ENCODE data around the gene CROCC2.
"Not testable (repeated sequence)": the region's sequence is repeated elsewhere in the genome, so short reads cannot be mapped to it uniquely, and the experiment has no call there.

The CROCC2 gene

DNA sequence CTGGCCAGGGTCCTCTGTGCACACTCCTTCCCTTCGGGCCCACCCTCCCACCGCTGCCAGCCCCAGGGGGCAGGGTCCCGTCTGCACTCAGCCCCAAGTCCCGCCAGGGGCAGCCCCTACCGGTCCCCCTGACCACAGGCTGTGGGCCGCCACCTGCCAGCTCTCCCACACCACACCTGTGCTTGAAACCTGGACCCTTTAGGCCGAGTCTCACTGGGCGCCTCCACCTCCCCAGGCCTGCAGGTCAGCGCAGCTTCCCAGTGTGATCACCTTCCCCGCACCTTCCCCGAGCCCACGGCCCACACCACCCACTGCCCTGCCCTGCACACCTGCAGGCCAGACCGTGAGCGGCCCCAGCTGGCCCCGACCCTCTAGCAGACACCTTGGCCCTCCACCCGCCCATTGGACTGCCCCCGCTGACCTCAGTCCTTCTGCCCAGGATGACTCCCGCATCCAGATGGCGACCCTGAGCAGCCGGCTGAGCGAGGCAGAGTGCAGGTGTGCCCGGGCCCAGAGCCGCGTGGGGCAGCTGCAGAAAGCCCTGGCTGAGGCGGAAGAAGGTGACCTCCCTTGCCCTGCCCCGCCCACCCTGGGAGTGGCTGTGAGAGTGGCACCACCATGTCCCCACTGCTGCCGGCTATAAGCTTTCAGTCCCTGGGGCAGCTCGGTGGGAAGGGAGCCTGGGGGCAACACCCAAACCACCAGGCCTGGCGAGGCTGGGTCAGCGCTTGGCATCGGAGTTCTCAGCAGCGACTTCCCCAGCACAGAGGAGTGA lies 61.0 kb downstream of the CROCC2 start:
- DNase-seq (ENCODE audit: low read depth in 2 of 2) = no peak

DNA sequence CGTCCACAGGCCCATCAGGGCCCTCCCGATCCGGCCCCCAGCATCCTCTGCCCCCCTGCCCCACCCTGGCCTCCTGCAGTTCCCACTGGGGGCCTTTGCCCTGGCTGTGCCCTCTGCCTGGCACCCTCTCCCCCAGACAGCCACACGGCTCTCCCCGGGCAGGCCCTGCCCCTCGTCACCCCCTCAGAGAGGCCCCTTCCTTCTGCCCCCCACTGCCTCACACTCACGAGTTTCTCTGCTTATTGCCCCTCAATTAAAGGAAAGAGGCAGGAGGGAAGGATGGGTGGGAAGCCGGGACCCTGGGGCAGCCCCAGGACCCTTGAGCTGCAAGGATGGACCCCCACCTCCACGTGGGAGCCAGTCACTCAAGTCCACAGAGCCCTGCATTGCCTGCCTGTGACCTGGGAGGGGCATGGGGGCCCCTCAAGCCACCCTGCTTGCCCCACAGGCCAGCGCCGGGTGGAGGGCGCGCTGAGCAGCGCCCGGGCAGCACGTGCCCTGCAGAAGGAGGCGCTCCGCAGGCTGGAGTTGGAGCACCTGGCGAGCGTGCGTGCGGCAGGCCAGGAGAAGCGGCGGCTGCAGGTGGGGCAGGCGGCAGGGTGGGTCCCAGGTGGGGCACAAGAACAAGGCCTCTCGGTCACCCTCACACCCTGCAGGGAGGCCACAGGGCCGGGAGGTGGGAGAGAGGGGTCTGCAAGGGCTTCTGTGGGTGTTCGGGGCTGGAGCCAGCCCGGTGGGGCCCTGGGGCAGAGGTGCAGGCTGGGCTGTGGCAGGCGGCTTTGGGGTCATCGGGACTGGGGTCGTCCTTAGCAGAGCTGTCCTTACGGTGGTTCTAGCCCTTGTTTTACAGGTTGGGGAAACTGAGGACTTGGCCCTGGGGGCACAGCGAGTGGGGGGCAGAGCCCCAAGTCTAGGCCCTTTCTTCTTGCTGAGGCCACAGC lies 61.8 kb downstream of the CROCC2 start:
- no peak for DNase-seq (ENCODE audit: low read depth in 2 of 2)

DNA sequence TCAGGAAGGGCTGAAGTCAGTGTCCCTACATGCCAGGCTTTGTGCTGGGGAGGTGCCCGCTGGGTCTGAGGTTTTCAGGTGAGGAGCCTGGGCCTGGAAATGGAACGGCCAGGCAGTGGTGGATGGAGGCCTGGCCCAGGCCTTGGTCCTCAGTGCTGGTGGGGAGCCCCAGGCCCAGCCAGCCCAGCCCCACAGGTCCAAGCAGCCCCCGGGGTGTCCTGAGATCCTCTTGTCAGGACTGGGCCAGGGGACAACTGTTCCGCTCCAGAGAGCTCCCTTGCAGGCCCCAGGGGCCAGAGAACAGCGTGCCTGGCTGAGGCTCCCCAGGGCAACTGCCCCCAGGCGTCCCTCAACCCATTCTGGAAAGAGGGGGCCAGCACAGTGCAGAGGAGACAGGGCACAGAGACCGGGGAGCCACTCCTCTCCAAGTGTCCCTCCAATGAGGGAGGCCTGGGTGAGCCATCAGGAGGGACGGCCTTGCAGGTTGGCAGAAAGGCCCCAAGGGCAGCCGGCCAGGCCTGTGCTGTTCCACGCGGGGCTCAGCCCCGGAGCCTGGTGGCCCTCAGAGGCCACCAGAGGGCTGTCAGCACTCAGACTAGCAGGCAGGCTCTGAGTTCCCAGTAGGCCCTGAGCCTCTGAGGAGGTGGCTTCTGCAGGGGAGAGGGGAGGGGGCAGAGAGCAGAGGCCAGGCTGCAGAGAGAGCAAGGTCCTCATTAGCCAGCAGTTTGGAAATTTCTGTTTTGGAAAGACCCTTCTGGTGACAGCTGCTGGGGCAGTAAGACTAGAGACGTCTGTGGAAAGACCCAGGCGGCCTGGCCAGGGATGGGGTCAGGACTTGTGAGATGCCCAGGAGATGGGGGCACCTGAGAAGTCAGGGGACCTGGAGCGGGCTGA lies 62.8 kb downstream of the CROCC2 start:
- no peak for DNase-seq (ENCODE audit: low read depth in 2 of 2)

- DNase-seq (ENCODE audit: low read depth in 2 of 2) = no peak
These were observed 64.0 kb downstream of the CROCC2 start for GRCh38 chr2:240970104-240970503.

DNA sequence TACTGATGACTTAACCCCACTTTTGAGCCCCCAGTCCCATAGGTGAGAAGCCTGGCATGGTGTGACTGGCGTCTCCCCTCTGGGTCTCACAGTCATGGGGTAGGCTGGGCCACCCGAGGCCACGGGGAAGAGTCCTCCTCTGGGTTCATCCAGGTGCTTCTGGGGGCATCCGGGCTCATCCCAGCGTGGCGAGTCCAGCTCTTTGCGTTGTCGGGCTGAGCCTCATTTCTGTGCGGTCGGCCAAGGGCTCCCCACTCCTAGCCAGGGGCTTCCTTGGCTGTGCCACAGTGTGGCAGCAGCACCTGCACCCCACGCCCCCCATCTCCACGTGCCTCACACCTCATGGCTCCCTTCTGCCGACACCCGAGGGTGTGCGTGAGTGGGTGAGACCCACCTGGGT lies 64.7 kb downstream of the CROCC2 start:
- DNase-seq (ENCODE audit: low read depth in 2 of 2) = no peak

DNA sequence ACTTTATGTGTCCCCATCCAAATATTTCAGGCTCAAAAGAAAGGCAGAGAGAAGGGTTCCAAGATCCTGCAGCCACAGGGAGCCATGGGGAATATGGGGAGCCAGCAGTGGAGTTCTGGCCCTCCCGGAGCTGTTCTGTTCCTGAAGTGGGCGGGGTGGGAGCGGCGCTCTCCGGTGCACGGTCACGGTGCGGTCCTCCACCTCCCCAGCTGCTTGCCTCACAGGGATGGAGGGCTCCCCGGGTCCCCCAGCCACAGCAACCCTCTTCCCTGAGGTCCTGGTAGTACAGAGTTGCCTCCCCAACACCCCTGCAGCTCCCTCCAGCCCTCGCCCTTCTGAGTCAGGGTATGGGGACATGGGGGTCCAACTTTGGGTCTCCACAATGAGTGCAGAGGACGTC lies 66.1 kb downstream of the CROCC2 start:
- no peak for DNase-seq (ENCODE audit: low read depth in 2 of 2)

DNA sequence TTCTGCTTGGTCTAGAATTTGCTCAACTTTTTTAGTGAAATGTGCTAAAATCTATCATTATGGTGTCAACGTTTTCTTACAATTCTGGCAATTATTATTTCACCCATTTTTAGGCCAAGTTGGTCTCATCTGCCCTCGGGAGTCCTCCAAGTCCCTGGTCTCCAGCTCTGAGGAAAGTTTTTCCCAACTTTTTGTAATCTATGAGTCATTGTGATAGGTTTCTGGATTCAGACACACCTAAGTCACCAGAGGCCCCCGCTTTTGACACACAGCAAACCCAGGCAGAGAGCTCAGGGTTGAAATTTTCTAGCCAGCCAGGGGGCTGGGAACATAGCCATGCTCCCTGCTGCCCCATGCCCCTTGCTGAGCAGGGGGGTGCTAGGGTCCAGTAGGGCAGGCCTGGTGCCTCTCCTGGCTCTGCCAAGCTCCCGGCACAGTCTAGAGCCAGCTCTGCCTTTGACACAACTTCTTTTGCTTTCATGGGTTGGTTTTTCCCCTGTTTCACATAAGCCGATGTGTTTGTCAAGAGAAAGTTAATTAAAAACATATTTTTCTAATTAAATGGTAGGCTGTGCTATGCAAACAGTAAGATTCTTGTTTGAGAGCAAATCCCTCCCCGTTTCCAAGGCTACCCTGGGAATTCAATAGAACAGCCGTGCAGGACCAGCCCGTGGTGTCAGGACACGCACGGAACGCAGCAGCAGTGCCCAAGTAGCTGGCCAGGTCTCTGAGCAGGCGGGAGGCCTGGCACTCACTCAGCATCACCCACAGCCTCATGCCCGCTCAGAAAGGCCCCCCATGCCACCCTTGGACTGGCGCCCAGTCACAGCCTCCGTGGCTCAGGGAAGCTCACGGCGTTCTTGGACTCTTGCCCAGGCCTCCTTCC lies 66.7 kb downstream of the CROCC2 start:
- DNase-seq (ENCODE audit: low read depth in 2 of 2) = no peak

DNA sequence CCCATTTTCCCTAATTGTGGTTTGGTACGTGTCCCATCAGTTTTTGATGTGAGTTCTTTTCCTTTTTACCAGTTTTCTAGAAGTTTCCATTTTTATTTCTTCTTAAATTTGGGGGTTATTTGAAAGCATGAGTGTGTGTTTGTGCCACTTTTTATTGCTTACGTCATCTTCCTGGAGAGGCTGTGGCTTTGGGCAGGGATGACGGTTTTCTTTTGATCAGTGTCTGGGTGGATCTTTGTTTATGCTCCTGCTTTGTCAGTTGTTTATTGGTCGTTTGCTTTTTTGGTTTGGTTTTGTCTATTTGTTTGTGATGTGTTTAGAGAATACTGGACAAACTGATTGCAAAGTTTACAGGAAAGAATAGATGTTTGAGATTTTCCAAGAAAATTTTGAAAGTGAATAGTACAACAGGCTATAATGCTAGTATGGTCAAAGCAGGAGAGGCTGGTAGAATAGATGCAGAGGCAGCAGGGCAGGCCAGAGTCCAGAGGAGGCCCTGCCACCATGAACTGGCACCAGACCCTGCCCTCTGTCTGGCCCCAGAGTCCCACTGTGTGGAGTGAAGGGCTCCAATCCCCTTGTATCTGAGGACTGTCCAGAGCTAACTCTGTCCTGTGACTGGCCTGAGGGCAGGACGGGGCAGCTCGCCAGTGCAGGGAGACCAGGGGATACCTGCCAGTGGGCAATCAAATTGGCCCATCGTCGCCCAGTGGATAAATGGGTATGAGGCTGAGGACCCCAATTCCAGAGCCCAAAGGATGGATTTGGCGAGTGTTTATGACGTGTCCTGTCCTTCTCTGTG lies 68.8 kb downstream of the CROCC2 start:
- no peak for DNase-seq (ENCODE audit: low read depth in 2 of 2)

- DNase-seq (ENCODE audit: low read depth in 2 of 2) = not testable (repeated sequence)
These were observed 69.8 kb downstream of the CROCC2 start for GRCh38 chr2:240975903-240976302.

- DNase-seq (ENCODE audit: low read depth in 2 of 2) = no peak
These were observed 75.1 kb downstream of the CROCC2 start for GRCh38 chr2:240981280-240981679.

DNA sequence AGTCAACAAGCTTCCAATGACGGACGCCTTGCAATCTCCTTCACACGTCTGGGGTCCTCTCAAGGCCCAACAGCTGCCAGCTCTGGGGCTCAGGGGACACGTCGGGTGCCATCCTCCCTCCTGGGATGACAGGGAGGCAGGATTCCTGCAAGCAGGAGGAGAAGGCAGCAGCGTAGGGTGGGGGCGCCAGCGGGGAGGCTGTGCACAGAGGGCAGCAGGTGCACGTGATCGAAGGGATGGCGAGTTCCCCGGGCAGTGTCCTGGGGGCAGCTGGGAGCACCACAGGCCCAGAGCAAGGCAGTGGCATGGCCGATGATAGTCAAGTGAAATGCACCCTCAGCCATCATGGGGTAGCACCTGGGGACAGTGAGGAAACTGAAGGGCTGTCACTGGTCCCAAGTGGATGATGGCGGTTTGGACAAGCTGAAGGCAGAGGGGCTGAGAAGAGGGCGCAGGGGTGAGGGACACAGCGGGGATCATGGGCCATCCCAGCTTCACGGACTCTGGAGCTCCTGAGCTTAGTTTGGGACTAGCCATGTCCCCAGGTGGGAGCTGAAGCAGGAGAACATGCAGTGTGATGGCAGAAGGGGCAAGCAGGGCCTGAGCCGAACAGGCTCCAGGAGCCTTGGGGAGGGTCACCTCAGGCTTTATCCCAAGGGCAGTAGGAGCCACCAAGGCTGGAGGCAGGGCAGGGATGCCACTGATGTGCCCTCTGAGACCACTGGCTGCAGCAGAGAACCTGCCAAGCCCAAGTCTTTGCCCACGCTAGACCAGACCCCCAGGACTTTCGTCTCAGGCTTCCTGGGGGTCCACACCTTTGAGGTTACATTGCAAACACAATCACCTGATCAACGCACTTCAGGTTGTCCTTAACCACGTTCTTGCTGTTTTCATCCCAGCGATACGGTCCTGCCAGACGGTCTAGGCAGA lies 76.0 kb downstream of the CROCC2 start:
- DNase-seq (ENCODE audit: low read depth in 2 of 2) = no peak

- DNase-seq (ENCODE audit: low read depth in 2 of 2) = no peak
These were observed 76.7 kb downstream of the CROCC2 start for GRCh38 chr2:240982821-240983281.

DNA sequence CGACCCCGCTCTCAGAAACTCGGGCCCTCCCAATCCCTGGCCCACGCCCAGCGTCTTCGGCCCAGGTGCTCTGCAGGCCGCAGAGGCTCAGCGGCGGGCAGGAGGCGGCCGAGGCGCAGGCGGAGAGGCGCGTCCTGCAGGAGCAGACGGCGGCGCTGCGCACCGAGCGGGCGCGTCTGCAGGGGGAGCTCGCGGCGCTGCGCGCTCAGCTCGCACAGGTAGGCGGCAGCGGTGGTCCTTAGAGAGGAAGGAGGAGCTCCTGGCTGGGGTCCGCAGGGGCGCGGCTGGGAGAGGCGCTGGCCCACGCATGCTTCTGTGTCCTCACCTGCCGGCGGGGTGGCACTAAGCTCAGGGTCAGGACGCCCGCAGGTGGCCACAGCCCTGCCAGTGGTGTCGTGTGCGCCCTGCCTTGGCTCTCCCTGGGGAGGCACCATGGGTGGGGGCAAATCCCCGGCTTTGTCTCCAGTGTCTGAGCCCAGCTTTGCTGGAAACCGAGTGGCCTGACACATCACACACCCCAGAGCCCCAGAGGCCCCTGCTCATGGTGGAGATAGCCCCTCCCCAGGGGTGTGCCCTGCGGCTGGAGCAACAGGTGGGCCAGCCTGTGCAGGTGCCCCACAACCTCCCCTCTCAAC lies 77.3 kb downstream of the CROCC2 start:
- DNase-seq (ENCODE audit: low read depth in 2 of 2) = peak in 1 of 2 donors; percentile 19

- no peak for DNase-seq (ENCODE audit: low read depth in 2 of 2)
These were observed 77.9 kb downstream of the CROCC2 start for GRCh38 chr2:240983996-240984498.

DNA sequence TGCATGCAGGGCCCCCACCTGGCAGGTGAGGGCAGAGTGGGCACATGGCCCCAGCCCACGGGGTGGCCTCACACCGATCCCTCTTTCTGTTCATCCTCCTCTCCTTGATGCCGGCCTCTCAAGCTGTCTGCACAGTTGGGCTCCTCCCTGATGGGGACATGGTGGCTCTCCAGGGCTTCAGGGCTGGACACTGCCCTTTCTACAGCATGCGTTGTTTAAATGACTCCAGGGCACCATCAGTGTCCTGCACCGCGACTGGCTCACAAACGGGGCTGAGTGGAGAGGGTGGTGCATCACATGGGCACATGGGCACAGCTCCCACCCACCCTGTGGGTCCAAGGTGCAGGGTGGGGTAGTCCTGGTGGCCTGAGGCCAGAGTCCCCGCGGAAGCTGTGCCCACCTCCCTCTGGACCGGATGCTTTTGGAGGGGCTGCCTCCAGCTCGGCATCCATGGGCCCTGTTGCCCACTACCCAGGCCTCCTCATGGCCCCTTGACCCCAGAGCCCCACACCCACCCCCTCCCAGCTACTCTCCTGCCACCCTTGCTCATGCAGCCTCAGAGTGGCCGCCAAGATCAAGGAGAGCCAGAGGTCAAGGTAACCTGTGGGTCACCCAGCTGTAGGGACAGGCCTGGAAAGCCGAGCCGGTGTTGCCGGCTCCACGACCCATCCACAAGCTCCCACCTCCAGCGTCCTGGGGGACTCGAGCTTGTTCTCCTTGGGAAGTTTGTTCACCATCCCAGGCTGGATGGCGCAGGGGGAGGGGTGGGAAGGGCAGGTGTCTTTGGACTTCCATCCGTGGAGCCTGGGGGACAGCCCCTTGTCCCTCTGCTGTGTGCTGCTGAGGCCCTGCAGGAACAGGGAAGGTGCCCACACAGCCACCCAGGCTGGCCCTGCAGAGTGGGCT lies 80.0 kb downstream of the CROCC2 start:
- DNase-seq (ENCODE audit: low read depth in 2 of 2) = no peak

DNA sequence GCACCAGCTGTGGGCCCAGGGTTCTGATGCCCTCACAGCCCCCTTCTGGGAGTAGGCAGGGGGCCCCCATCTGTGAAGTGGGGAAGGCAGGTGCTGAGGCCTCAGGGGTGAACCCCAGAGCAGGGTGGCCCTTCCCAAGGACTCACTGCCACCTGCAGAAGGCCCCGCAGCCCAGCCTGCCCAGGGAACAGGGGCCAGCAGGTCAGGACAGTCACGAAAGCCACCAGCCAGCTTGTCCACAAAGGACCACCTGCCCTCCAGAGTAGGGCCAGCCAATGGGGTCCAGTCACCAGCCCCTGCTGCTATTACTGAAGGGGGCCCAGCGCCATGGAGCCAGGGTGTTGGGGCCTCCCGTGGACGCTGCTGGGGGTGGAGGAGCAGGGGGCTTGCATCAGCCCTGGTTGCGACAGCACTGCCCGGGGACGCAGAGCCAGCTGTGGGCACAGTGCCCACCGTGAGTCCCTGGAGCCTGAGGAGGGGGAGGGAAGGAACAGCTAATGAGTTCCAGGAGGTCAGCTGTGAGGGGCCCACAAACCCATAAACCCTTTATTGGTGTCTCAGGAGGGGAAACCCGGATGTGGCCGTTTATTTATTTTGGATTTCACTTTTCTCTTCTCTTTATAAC lies 80.8 kb downstream of the CROCC2 start:
- DNase-seq (ENCODE audit: low read depth in 2 of 2) = no peak

DNA sequence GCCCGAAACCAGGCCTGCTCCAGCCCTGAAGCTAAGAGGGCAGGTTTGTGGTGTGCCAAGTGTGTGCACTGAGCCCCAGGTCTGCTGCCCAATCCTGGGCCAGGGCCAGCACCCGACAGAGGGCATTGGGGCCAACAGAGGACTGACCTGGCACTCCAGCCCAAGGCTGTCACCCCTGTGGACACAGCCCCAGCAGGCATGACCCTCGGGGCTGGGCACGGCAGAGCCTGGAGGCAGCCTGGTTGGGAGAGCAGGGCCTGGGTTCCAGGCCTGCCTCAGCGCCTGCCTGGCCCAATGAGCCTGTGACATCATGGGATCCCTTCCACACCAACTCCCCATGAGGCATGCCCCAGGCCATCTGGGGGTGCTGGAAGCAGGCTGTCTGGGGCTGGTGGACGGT lies 81.5 kb downstream of the CROCC2 start:
- no peak for DNase-seq (ENCODE audit: low read depth in 2 of 2)

Data from stimulated activated CD4-positive, alpha-beta T cell treated with anti-CD3 and anti-CD28 coated beads, Interleukin-4, amount 100 ng/mL, for 48 hours (primary cell).